Panc1 (cell line): ENCODE data around the gene LHFPL2. TPM values are rescaled to one million over a fixed set of nuclear protein-coding genes. Genes with fewer than 3 reads are reported as not detected.

Source experiments
- ATAC-seq: fragments of 200-7000 bp; cut with Tn5 transposase; 2 replicates; pipeline ENCODE4 v1.9.1; 2020; ENCODE audit warnings: mild to moderate bottlenecking, moderate library complexity
- BruUV-seq: library from RNA; stranded (reverse); fragments of 400-500 nt; replicated peaks from 2 replicates; lab custom pipeline; 2021; lab: Mats Ljungman, UMichigan
- CTCF ChIA-PET: fragments of 300-600 bp; sonication (Branson Sonifier 250); formaldehyde crosslinking; loops from one replicate; lab custom pipeline; 2022; ENCODE audit warnings: antibody characterized with exemption; lab: Charles Lee
- POLR2A ChIA-PET: fragments of 300-600 bp; sonication (Branson Sonifier 250); formaldehyde crosslinking; loops from one replicate; lab custom pipeline; 2022; ENCODE audit warnings: antibody characterized with exemption; lab: Charles Lee
- DNase-seq: peaks from one replicate; pipeline ENCODE4 v3.0.0-alpha.2; 2010; ENCODE audit warnings: low read depth, low spot score
- H3K27ac ChIP-seq: 2 replicates; pipeline ENCODE4 v1.5.1; 2011; ENCODE audit warnings: mild to moderate bottlenecking, low read length, inconsistent platforms
- H3K27me3 ChIP-seq: fragments of 200-500 bp; sonication (Bioruptor generic); 2 replicates; pipeline ENCODE4 v1.6.0; 2014; ENCODE audit warnings: low read length, inconsistent platforms; ENCODE audit not compliant: control insufficient read depth, insufficient read depth
- H3K36me3 ChIP-seq: fragments of 200-500 bp; sonication (Bioruptor generic); 2 replicates; pipeline ENCODE4 v1.5.1; 2014; ENCODE audit warnings: inconsistent platforms, mild to moderate bottlenecking, low read length, moderate library complexity; ENCODE audit not compliant: control insufficient read depth, insufficient read depth
- H3K4me1 ChIP-seq: 2 replicates; pipeline ENCODE4 v1.5.1; 2011; ENCODE audit warnings: inconsistent platforms, mild to moderate bottlenecking, low read length, moderate library complexity; ENCODE audit not compliant: control insufficient read depth, insufficient read depth
- H3K4me3 ChIP-seq, 2 experiments: 2 replicates each; pipeline ENCODE4 v1.5.1; 2011 to 2012; ENCODE audit warnings: low read depth in 2 of 2, low read length in 2 of 2, mild to moderate bottlenecking in 2 of 2, inconsistent platforms in 1 of 2, moderate library complexity in 1 of 2
- H3K9me3 ChIP-seq: fragments of 200-500 bp; sonication (Bioruptor generic); 2 replicates; pipeline ENCODE4 v1.5.1; 2014; ENCODE audit warnings: low read depth, mild to moderate bottlenecking, inconsistent platforms, low read length, moderate library complexity; ENCODE audit not compliant: control insufficient read depth, insufficient read depth
- CTCF ChIP-seq: fragments of 450-650 bp; IDR thresholded peaks from 2 replicates; pipeline ENCODE4 v1.5.1; 2017; ENCODE audit warnings: mild to moderate bottlenecking
- POLR2AphosphoS5 ChIP-seq: IDR thresholded peaks from 2 replicates; pipeline ENCODE4 v1.6.1; 2012; ENCODE audit warnings: mild to moderate bottlenecking, low read depth, low read length, moderate library complexity
- REST ChIP-seq, 2 experiments: IDR thresholded peaks; 2 replicates each; pipeline ENCODE4 v1.6.1; 2011 to 2012; ENCODE audit warnings: low read depth in 2 of 2, control low read depth in 1 of 2, low read length in 1 of 2, mild to moderate bottlenecking in 1 of 2, moderate library complexity in 1 of 2; ENCODE audit not compliant: insufficient read depth in 1 of 2
- SIN3A ChIP-seq: IDR thresholded peaks from 2 replicates; pipeline ENCODE4 v1.6.1; 2012; ENCODE audit warnings: low read depth, mild to moderate bottlenecking, low read length, moderate library complexity, borderline replicate concordance; ENCODE audit not compliant: insufficient read depth
- TCF7L2 ChIP-seq: IDR thresholded peaks from 2 replicates; pipeline ENCODE4 v1.6.1; 2011; ENCODE audit warnings: mild to moderate bottlenecking, low read depth, low read length, inconsistent platforms
- in situ Hi-C: cut with HindIII; loops from 2 replicates; pipeline ENCODE4 v1.10.0; 2016; ENCODE audit warnings: low sequenced_read_pairs, low pct_unique_long_range_greater_than_20kb
- intact Hi-C: fragments of 100-400 bp; cut with micrococcal nuclease; formaldehyde crosslinking; loops from one replicate; pipeline ENCODE4 v1.10.0; 2022; ENCODE audit not compliant: unreplicated experiment
- total RNA-seq: library from RNA; stranded (reverse); gene quantifications from one replicate; pipeline ENCODE4 v1.2.1, GENCODE V29; 2021; ENCODE audit not compliant: unreplicated experiment

Gene LHFPL2
- total RNA-seq, 1 experiment from 2014 or later: 25.8 TPM

- POLR2A ChIA-PET: no interaction called here
- Histone ChIP-seq H3K4me1 (peaks cover 36% of the 10 kb centered on the region), H3K9me3 (no peaks in the 10 kb centered on the region), H3K4me3 (no peak overlapping the region), H3K27me3 (no peaks in the 10 kb centered on the region), H3K36me3 (no peaks in the 10 kb centered on the region), H3K27ac (no peak overlapping the region)
- ATAC-seq (no peak), DNase-seq (no peak)
- TF ChIP-seq REST (IDR thresholded peaks at IDR 0.05; ENCODE audit: insufficient read depth in 1 of 2, low read depth in 2 of 2, low read length in 1 of 2) (no peak), POLR2AphosphoS5 (no peak), SIN3A (no peak), TCF7L2 (no peak), CTCF (no peak)
- CTCF ChIA-PET: no interaction called here
- BruUV-seq: no TSS peak
- intact Hi-C loops (no loop called here), in situ Hi-C loops (no loop called here)
Measured at GRCh38 chr5:78598973-78599372, 49.6 kb downstream of the LHFPL2 start.

DNA sequence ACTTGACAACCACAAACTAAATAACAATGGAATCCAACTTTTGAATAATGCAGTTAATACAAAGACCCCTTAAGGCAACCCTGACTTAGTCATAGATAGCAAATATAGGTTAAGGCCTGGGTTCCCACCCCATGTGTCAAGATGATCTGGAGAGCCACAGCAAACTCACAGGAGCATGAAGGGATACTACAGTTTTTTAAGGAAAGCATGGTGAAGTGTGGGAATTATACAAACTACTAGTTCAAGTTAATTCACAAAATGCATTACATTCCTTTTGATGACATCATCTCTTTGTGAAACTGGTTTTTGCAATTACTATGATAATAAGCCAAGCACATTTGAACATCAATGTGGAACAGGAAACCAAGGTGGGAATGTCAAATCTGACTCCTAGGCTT lies 50.6 kb downstream of the LHFPL2 start:
- Histone ChIP-seq H3K4me3 (no peak overlapping the region), H3K27me3 (no peaks in the 10 kb centered on the region), H3K36me3 (no peaks in the 10 kb centered on the region), H3K27ac (no peak overlapping the region), H3K9me3 (no peaks in the 10 kb centered on the region), H3K4me1 (peaks cover 43% of the 10 kb centered on the region)
- intact Hi-C loops (no loop called here), in situ Hi-C loops (no loop called here)
- no peak for TF ChIP-seq TCF7L2
- no peak for TF ChIP-seq SIN3A
- no peak for TF ChIP-seq REST (IDR thresholded peaks at IDR 0.05; ENCODE audit: insufficient read depth in 1 of 2, low read depth in 2 of 2, low read length in 1 of 2)
- TF ChIP-seq POLR2AphosphoS5: no peak
- no peak for TF ChIP-seq CTCF
- BruUV-seq: no TSS peak
- no peak for DNase-seq
- ATAC-seq: no peak
- POLR2A ChIA-PET: no interaction called here
- CTCF ChIA-PET: no interaction called here
